Effector CD8-positive, alpha-beta T cell (primary cell): ENCODE data around the gene KRT78.

ENCODE experiments used
- DNase-seq: peaks from one replicate; lab custom pipeline; 2025; lab: John Stamatoyannopoulos, UW

Gene KRT78

DNA sequence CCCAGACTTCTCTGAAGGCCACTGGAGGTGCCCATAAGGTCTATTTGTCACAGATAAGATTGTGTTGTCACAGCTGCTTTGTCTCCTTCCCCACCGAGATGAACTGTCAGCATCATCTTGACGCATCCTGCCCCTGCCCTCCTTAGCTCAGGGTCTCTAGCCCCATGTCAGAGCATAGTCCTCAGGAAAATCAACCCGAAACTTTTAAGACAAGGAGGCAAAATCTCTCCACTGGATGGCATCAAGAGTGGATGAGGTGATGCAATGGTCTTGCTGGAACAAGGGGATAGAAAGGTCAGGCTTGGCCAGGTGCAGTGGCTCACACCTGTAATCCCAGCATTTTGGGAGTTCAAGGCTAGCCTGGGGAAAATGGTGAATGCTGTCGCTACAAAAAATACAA, 22.8 kb downstream of the KRT78 start:
- DNase-seq: no peak

DNA sequence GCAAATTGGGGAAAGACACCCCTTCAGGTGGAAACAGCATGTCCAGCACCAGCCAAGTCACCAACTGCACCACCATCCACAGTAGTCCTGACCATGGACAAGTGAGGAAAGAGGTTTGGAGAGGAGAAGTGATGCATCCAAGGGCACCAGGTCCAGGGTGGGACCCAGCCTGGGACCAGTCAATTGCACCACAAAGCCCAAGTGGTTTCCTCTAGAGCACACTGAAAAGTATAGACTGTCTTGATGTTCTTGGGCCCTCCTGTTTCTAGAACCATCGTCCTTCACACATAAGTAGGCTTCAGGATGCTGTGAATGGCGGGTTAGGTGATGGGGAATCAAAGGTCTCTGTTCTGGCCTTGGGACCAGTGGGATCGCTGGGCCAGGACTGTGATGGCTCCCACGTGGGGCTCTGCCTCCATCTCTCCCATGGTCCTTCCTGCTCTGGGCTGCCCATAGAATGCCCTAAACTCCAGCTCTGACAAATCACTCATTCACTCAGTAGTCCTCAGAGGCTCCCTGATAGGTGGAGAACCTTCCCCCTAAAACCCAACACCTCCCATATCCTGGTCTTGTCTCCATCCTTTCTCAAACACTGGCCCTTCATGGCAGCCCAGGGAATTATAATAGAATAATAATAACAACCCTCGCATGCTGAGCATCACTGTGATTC, 23.9 kb downstream of the KRT78 start:
- no peak for DNase-seq

DNA sequence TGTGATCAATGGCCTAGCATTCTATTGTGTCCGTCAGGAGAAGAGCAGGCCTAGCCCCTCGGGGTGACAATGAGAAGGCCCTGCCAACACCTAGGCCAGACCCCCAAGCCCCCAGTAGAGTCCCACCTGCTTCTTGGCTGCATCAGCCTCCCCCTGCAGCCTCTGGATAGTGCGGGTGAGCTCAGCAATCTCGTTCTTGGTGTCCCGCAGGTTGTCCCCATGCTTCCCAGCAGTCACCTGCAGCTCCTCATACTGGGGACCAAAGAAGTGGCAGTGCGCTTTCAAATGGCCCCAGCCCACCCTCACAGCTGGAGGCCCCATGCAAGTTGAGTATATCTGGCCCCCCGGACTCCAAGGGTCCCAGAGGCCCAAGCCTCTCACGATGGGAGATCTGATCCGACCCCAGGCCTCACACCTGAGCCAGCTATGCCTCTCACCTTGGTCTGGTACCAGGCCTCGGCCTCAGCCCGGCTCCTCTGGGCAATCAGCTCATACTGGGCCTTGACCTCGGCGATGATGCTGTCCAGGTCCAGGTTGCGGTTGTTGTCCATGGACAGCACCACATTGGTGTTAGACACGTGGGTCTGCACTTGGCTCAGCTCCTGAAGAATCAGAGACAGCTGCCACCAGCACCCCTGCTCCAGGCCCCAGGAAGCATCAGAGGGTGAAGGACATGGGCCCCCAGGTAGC, 24.9 kb downstream of the KRT78 start:
- DNase-seq: no peak

DNA sequence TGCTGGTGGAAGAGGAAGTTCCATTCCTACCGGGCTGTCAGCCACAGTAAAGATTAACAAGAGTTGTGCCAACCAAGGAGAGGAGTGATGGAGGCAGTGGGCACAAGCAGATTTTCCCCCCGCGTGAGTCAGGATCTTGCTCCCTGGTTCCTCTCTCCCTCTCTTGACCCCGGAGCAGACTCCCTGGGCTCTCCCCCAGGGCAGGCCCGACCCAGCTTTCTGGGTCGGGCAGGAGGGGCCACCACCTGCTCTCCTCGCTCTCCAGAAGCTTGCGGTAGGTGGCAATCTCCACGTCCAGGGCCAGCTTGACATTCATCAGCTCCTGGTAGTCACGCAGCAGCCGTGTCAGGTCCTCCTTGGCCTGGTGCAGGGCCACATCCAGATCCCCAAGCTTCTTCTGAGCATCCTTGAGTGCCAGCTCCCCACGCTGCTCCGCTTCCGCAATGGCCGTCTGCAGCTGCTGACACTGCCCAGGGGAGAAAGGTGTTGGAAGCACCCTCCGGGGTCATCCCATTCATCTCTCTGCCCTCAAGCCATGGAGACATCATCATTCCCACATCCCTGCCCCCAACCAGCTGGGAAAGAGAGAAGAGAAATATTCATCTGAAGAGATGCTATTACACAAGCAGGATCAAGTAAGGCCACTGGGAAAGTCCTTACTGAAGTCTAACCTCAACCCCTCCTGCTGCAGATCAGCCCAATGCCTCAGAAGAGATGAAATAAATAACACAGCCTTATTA, 25.9 kb downstream of the KRT78 start:
- DNase-seq: no peak

DNA sequence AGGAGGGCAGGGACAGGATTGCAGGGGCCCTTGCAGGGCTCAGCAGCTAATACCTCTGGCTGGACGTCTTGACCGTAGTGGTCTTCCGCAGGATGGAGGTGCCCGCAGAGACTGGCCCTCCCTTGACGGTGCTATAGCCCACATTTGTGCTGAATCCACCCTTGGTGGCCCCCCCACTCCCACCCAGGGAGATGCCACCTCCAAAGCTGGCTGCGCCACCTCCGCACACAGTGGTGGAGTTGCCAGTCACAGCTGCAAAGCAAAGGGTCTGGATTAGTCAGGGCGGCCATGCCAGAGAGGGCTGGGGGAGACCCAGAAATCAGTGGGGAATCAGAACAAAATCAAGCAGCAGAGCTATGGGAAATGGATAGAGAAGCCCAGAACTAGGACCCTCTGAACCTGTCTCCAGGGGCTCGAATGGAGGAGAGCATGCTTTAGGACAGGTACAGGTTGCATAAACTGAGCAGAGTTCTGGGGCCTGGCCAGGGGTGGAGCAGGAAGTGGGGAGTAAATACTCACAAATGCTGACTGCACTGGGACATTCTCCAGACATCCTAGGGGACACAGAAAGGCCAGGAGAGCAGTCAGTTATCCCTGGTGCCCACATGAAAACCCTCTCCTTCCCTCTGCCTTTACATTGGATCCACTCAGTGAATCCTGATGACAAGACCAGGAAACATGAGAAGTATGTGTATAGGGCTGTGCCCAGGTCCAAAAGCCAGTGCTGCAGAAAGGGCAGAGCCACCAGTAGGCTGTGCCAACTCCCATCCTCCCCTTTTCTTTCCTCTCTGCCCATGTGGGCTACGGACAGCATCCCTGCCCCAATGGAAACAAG, 26.8 kb downstream of the KRT78 start:
- no peak for DNase-seq

DNA sequence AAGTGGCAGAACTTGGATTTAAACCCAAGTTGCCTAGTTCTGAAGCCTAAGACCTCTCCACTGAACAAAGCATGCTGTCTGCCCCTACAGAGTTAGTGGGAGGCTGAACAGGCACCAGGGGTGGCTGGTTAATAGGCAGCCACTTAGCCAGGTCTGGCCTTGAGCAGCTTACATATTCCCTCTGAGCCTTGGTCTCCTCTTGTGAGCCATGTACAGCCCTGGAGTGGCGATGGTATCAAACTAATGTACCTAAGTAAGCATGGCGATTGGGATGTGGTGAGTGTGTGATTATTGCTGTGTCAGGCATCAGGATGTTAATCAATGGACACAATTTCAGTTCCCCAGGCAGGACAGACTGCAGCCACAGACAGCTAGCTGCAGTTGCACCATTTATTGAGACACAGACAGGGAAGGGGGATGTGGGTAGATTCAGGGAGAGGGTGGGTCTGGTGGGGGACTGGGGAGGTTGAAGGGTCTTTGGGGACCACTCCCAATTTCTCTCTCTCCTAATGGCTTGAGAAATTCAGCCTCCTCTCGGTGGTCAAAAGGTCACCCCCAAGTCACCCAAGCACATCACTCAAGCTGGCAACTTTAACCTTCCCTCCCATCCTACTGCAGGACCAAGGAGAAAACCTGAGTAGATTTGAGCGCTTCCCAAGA, 27.6 kb downstream of the KRT78 start:
- no peak for DNase-seq

DNA sequence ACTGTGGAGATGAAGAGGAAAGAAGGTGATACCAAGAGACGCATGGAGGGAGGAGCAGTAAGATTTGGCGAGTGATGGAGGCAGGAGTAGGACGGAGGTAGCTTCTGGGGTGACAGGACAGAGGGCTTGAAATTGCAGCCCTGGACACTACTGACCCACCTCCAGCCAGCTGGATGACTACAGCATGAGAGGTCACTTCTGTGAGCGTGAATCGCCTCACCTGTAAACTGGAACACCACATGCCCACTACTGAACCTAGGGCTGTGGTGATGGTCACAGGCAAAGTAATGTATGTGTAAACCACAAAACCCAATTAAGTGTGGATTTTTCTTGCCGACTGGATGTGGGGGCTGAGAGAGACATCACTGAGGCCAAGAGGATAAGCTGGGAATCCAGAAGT, 28.3 kb downstream of the KRT78 start:
- no peak for DNase-seq

DNA sequence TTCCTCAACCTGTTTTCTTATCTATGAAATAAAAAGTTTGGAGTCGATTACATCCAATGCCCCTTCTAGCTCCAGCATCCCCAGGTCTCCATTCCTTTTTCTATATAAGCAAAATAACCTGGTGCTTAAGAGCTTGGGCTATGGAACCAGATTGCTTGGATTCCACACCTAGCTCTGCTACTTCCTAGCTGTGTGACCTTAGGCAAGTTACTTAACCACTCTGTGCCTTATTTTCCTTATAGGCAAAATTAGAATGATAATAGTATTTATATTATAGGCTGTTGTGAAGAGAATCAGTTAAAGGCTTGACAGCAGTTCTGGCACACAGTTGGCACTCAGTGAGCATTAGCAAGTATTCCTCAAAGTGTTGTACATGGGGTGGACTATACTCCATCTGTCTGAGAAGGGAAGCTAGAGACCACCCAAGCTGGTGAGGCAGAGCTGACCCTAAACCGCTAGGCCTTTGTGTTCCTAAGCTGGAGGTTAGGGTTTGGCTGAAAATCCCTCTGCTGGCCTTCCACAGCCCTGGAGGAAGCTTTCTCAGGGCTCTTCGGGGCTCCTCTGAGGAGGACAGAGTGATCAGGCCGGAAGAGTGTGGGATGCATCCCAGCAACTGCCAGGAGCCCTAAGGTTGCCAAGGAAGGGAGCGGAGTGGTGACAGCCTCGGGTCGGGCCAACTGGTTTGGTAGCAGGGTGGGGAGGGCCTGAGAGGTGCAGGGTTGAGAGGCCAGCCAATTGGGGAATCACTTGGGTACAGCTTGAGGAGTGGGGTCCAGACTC, 28.9 kb downstream of the KRT78 start:
- DNase-seq: no peak

DNA sequence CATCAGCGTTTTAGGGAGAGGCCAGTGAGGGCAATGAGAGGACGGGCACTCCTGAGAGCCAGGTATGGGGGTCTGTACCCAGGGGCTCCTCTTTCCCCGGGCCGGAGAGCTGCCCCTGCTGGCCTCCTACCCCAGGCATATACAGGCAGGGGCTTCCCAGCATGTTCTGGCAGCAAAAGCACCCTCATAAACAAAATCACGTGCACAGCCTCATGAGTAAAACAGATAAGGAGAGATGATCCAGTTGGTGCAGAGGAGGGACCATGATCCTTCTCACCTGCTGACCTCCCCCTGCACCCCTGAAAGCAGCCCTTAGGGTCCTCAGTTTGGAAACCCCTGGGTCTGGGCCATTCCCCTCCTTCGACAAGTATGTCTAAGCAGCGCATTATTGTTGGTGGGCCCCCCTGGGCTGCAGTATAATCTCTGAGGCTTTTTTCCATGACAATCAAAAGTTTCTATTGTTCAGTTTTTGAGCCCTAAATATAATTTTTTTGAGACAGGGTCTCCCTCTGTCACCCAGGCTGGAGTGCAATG, 29.8 kb downstream of the KRT78 start:
- no peak for DNase-seq

DNA sequence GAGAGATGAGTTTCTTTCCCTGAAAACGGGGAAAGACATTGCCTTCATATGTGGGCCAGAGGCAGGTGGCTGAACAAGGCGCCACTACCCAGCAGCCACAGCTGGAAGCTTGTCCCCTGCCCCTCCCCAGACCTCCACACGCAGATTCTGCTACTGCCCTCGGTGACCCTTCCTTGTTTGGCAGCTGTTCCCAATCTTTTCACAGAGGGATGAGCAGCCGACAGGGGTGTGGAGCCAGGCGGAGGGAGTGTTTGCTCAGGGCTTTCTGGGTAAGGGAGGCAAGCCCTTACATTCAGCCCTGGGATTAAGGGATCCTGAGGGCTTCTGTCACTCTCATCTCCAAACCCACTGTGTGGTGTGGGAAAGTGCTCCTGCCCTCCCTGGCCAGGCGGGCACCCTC, 30.4 kb downstream of the KRT78 start:
- no peak for DNase-seq

DNA sequence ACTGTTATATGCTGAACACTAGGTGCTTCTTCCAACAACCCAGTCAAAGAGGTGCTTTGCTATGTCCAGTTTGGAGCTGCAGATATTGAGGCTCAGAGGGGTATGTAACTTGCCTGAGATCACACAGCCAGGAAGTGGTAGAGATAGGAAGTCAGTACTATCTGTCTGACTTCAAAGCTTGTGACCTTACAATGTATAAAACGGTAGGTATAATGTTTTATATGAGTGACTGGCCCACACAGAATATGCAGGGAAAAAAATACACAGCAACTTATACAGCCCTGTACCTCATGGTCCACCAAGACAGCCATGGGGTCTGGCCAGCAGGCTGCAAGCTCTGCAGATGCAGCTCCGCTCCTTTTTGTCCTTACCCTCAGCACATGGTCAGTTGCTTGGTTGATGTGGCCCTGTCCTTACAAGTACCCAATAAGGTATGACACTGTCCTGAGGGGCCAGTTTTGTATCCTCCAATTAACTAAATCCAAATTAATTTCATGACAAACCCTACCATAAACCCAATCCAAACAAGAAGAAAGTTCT, 31.0 kb downstream of the KRT78 start:
- no peak for DNase-seq

DNA sequence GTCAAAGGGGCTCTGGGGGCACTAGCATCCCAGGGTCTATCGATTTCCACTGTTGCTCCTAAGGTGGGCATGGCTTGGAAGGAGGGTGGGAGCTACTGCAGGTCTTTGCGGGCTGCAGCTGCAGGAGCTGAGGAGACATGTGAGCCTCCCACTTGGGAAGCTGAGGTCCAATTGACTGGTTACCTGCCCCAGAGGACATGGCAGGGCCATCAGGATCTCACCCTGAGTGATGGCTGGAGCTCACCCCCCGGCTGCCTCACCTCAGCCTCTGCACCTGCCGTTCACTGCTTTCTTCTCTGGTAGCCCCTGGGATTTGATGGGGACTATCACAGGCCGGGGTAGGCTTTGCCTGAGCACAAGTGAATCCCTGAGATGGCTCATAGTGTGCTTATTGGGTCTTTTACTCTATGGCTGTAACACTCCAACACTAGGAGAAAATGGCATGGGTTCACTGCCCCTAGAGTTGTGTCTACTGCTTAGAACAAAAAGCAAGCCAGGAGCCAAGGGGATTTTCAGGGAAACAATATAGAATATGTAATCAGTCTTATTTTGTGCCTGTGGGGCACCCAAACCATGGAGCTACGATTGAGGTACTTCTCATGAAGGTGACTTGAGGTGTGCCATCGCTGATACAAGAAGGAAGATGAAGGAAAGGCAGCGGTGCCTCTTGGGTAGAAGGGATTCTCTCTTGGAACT, 31.6 kb downstream of the KRT78 start:
- no peak for DNase-seq

DNA sequence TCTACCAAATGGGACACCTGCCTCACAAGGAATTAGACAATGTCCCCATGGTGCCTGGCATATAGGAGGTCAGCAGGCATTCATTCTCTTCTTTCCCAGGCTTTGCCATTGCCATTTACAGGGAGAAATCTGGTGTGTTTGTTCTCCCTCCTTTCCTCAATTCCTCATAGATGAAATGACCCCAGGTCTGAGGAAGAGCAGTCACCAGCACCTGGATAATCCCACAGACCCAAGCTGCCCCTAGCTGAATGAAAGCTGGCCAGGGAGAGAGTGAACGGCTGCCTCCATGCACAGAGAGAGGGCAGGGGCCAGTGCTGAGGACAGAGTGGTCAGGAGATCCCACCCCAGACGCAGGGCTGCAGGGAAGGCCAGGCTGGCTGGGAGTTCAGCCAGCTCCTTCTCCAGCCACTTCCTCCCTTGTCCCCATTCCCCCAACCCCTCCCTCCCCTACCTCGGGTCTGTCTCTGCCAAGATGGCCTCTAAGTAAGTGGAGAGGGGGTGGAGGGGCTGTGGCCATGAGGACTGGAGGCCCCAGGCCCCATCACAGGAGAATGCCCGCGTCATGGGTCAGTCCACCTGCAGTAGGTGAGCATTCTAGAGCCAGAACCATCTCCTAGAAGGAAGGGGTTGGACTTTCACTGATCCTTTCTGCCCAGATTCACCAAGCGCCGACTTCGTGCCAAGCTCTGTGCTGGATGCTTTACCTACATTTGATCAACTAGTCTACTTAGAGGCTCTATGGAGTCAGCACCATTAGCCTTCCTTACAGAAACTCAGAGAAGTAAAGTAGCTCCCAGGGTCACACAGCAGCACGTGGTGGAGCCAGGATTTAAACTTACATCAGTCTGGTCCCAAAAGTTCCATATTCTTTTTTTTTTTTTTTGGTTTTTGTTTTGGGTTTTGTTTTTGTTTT, 32.9 kb downstream of the KRT78 start:
- DNase-seq: no peak

DNA sequence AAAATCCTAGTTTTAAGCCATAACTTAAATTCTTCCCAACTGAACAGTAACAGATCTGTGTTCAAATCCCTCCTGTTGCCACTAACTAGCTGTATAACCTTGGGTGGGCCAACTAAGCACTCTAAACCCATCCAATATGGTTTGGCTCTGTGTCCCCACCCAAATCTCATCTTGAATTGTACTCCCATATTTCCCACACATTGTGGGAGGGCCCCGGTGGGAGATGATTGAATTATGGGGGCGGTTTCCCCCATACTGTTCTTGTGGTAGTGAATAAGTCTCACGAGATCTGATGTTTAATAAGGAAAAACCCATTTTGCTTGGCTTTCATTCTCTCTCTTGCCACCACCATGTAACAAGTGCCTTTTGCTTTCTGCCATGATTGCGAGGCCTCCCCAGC, 33.6 kb downstream of the KRT78 start:
- DNase-seq: no peak

DNA sequence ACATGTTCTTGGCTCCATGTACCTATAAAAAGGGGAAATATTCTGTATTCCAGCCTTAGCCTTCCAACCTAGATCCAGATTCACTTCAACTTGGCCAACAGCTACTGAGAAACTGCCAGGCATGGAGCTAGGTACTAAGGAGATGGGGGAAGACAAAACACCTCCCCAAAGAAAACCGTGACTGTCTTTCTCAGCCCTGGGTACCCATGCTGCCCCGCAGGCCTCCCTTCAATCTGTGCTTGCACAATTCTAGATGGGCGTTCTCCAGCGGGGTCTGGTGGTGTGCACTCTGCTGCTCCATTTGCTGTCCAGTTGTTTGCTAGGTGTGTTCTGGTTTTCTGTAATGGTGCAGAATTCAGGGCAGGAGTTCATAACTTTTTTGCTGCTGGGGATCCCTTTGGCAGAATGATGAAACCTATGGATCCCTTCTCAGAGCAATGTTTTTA, 34.1 kb downstream of the KRT78 start:
- DNase-seq: no peak

DNA sequence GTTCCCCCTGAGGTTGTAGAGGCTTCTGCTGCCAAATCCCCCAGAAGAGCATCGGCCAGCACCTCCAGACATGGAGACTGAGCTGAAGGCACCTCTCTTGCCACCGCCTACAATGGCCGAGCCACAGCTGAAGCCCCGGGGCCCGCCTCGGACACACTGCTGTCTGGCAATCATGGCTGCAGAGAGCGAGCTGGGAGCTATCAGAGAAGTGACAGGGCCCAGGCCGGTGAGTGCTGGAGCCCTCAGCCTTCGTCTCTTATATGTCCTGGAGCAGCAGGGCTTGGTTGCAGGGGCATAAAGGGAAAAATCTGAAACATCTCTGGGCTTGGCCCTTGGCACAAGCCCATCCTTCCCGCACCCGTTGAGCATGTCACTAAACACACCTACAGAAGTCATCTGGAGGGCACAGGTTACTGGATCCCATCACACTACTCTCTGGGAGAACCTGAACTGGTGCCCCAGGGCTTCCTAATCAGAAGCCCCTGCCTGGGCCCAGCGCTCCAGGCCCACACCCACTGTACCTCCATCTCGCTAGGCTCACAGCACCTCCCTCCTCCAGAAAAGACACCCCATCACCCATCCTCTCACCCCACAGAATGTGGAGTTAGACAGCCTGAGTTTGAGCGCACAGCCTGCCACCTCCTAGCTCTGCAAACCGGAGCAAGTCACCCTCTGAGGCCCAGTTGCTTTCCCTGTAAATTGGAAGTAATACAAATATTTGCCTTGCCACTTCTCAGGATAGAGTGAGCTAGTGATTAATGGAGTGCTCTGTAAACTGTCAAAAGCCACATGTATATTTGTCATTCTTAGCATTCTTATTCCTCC, 34.7 kb downstream of the KRT78 start, which contains the start of gene KRT4:
TSS of gene KRT4 (minus strand) at position 232 of the 825 bp plus-strand sequence. CDS start at position 174, 58 bp downstream.
- DNase-seq: no peak

DNA sequence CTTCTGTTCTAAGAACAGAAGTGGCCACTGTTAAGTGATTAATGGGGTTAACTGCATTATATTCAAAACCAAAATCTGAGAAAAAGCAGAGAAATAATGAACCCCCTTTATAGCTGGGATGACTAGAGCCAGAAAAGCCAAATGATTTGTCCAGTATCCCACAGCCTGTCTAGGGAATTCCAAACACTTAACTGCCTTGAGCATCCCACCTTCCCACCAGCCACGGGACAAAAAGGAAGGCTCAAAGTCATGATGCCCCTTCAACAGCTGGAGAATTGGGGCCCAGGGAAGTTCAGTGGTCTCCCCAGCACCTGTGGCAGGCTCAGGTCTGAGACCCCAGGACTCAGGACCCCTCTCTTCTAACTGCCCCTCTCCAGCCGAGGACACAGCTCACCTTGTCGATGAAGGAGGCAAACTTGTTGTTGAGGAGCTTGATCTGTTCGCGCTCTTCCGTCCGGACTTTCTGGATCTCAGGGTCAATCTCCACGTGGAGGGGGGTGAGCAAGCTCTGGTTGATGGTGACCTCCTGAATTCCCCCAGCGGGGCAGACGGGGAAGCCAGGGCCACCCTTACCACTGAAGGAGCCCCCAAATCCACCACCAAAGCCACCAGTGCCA, 35.5 kb downstream of the KRT78 start:
- DNase-seq: no peak
